Measurements from ENCODE around the gene BEND7. TPM values are rescaled to one million over a fixed set of nuclear protein-coding genes. Genes with fewer than 3 reads are reported as not detected.
A peak's percentile ranks its signal among the peaks of the same experiment; 100 is the strongest.

BEND7 gene
- polyA plus RNA-seq, 1 donor (not counting 4 experiments of a cell fraction or from before 2014, with no cell fraction given) = 4.4 TPM

DNA sequence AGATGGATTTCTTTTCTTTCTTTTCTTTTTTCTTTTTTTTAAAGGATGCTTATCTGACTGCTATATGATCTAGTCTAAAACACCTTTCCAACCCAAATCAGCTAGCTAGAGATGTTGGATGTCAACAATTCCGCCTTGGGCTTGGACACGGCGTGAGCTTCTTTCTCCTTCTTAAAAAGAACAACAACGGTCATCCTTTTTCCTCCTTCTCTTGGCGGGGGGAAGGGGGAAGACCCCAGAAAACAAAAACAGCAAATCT lies 1.0 kb downstream of the BEND7 start:
- H3K27ac ChIP-seq (ENCODE audit: control insufficient read depth, insufficient read depth, low read length) = no peak overlapping the region
- H3K4me3 ChIP-seq (ENCODE audit: control insufficient read depth in 2 of 3, extremely low read depth in 1 of 3, insufficient read depth in 2 of 3, low read depth in 1 of 3, low read length in 3 of 3) = peak overlapping the region; percentile 49 to 77 (median 71)
- FAIRE-seq = no peak

GRCh38 chr10:13526948-13527863 lies 1.6 kb downstream of the BEND7 start:
- H3K9ac ChIP-seq (ENCODE audit: control insufficient read depth, extremely low read depth, insufficient read depth, low read length) = peak overlapping the region; percentile 50
- no peak overlapping the region for H2AFZ ChIP-seq (ENCODE audit: control insufficient read depth, low read length)
- H3K79me2 ChIP-seq (ENCODE audit: control insufficient read depth, insufficient read depth, low read length) = no peaks in the 10 kb centered on the region
- dilution Hi-C loops (cut with MboI; ENCODE audit: extremely low pct_ligation_motif_present, low sequenced_read_pairs) = no loop called here
- TF ChIP-seq EZH2 (IDR thresholded peaks at IDR 0.05; ENCODE audit: low read length) = no peak
- TF ChIP-seq, protein P1, sequence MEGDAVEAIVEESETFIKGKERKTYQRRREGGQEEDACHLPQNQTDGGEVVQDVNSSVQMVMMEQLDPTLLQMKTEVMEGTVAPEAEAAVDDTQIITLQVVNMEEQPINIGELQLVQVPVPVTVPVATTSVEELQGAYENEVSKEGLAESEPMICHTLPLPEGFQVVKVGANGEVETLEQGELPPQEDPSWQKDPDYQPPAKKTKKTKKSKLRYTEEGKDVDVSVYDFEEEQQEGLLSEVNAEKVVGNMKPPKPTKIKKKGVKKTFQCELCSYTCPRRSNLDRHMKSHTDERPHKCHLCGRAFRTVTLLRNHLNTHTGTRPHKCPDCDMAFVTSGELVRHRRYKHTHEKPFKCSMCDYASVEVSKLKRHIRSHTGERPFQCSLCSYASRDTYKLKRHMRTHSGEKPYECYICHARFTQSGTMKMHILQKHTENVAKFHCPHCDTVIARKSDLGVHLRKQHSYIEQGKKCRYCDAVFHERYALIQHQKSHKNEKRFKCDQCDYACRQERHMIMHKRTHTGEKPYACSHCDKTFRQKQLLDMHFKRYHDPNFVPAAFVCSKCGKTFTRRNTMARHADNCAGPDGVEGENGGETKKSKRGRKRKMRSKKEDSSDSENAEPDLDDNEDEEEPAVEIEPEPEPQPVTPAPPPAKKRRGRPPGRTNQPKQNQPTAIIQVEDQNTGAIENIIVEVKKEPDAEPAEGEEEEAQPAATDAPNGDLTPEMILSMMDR (optimal IDR thresholded peaks at IDR 0.05 in 1 of 3, IDR thresholded peaks at IDR 0.05 in 1 of 3, conservative IDR thresholded peaks at IDR 0.05 in 1 of 3; ENCODE audit: extremely low read depth in 1 of 3, insufficient read depth in 2 of 3, low read length in 3 of 3) = no peak
- peaks cover 0 to 4% of the 10 kb centered on the region in 2 experiments for H3K36me3 ChIP-seq (ENCODE audit: control insufficient read depth in 2 of 2, extremely low read depth in 1 of 2, insufficient read depth in 2 of 2, low read length in 2 of 2)
- no peaks in the 10 kb centered on the region for H4K20me1 ChIP-seq (ENCODE audit: control insufficient read depth, extremely low read depth, insufficient read depth, low read length)
- H3K9me1 ChIP-seq (ENCODE audit: control insufficient read depth, extremely low read depth, insufficient read depth, low read length) = no peaks in the 10 kb centered on the region
- H3K4me2 ChIP-seq (ENCODE audit: control insufficient read depth, extremely low read depth, insufficient read depth, low read depth, low read length) = peak overlapping the region; percentile 82
- H3K4me1 ChIP-seq (ENCODE audit: control insufficient read depth, extremely low read depth, insufficient read depth, low read length) = peaks cover 20% of the 10 kb centered on the region
- H3K9me3 ChIP-seq (ENCODE audit: control insufficient read depth, low read depth, low read length) = no peaks in the 10 kb centered on the region
- FAIRE-seq (peak; percentile 41), DNase-seq (ENCODE audit: low read depth, low spot score) (peak; percentile 30)
- no peaks in the 10 kb centered on the region for H3K27me3 ChIP-seq (ENCODE audit: control insufficient read depth, extremely low read depth, insufficient read depth, low read length)
- peak overlapping the region; percentile 27 for H3K27ac ChIP-seq (ENCODE audit: control insufficient read depth, insufficient read depth, low read length)
- peak overlapping the region; percentile 49 to 77 (median 71) for H3K4me3 ChIP-seq (ENCODE audit: control insufficient read depth in 2 of 3, extremely low read depth in 1 of 3, insufficient read depth in 2 of 3, low read depth in 1 of 3, low read length in 3 of 3)

More for the DNA sequence above, 1.0 kb downstream of the BEND7 start:
- Histone ChIP-seq H3K9me1 (ENCODE audit: control insufficient read depth, extremely low read depth, insufficient read depth, low read length) (no peaks in the 10 kb centered on the region), H3K4me1 (ENCODE audit: control insufficient read depth, extremely low read depth, insufficient read depth, low read length) (peaks cover 20% of the 10 kb centered on the region), H3K9ac (ENCODE audit: control insufficient read depth, extremely low read depth, insufficient read depth, low read length) (peak overlapping the region; percentile 50), H3K4me2 (ENCODE audit: control insufficient read depth, extremely low read depth, insufficient read depth, low read depth, low read length) (peak overlapping the region; percentile 82), H3K79me2 (ENCODE audit: control insufficient read depth, insufficient read depth, low read length) (no peaks in the 10 kb centered on the region), H4K20me1 (ENCODE audit: control insufficient read depth, extremely low read depth, insufficient read depth, low read length) (no peaks in the 10 kb centered on the region), H3K27me3 (ENCODE audit: control insufficient read depth, extremely low read depth, insufficient read depth, low read length) (no peaks in the 10 kb centered on the region), H3K9me3 (ENCODE audit: control insufficient read depth, low read depth, low read length) (no peaks in the 10 kb centered on the region), H2AFZ (ENCODE audit: control insufficient read depth, low read length) (peak overlapping the region; percentile 39), H3K36me3 (ENCODE audit: control insufficient read depth in 2 of 2, extremely low read depth in 1 of 2, insufficient read depth in 2 of 2, low read length in 2 of 2) (peaks cover 0 to 3% of the 10 kb centered on the region in 2 experiments)
- dilution Hi-C loops (cut with MboI; ENCODE audit: extremely low pct_ligation_motif_present, low sequenced_read_pairs) = no loop called here
- DNase-seq (ENCODE audit: low read depth, low spot score) = no peak
- TF ChIP-seq, protein P1 (optimal IDR thresholded peaks at IDR 0.05 in 1 of 3, IDR thresholded peaks at IDR 0.05 in 1 of 3, conservative IDR thresholded peaks at IDR 0.05 in 1 of 3; ENCODE audit: extremely low read depth in 1 of 3, insufficient read depth in 2 of 3, low read length in 3 of 3) = no peak
